K562 (cell line): ENCODE measurements around the gene NTN3. TPM values are rescaled to one million over a fixed set of nuclear protein-coding genes. Genes with fewer than 3 reads are reported as not detected.

ENCODE experiments used
- ATAC-seq: fragments of 200-7000 bp; cut with Tn5 transposase; 3 replicates; pipeline ENCODE4 v1.9.1; 2020; ENCODE audit warnings: moderate library complexity
- BruUV-seq: library from RNA; stranded (reverse); fragments of 400-500 nt; replicated peaks from 2 replicates; lab custom pipeline; 2021; lab: Mats Ljungman, UMichigan
- CTCF ChIA-PET: fragments of 300-600 bp; formaldehyde crosslinking; extraction: SDS; loops from one replicate; lab custom pipeline; 2021; ENCODE audit warnings: low intra/inter-chr PET ratio; lab: Yijun Ruan, JAX
- POLR2A ChIA-PET: fragments of 300-600, 350-650 bp; sonication (Branson Sonifier 250); formaldehyde crosslinking; extraction: SDS; loops from one replicate; lab custom pipeline; 2021; ENCODE audit warnings: antibody characterized with exemption, inconsistent platforms; lab: Yijun Ruan, JAX
- DNase-seq, 4 experiments: peaks; one replicate each; pipeline versions ENCODE4 v3.0.0 to v3.0.0-alpha.2; 2011 to 2018; ENCODE audit warnings: low spot score in 3 of 4, mixed read lengths in 3 of 4; ENCODE audit errors: extremely low read depth in 1 of 4
- FAIRE-seq: peaks from 2 replicates; lab custom pipeline; 2011; peaks lifted over from hg19 to GRCh38; lab: Jason Lieb, UNC
- H2AFZ ChIP-seq: 2 replicates; pipeline ENCODE4 v1.6.0; 2011; ENCODE audit warnings: low read depth, low read length, control low read depth, inconsistent platforms
- H3K27ac ChIP-seq: fragments of 200-600 bp; 3 replicates; pipeline ENCODE4 v1.8.0; 2011; ENCODE audit warnings: low read depth, mild to moderate bottlenecking, control low read depth, inconsistent platforms, low read length, moderate library complexity, mixed read lengths; ENCODE audit errors: extremely low read depth
- H3K27me3 ChIP-seq, 2 experiments: fragments of 300-600 bp in 1 of 2; 2 replicates in 1 of 2; 3 replicates in 1 of 2; pipeline versions ENCODE4 v1.6.0 to v1.8.0; 2011; ENCODE audit warnings: inconsistent platforms in 2 of 2, low read length in 2 of 2, mild to moderate bottlenecking in 1 of 2, mixed read lengths in 1 of 2, moderate library complexity in 1 of 2; ENCODE audit not compliant: control insufficient read depth in 2 of 2, insufficient read depth in 2 of 2
- H3K36me3 ChIP-seq: fragments of 300-600 bp; 3 replicates; pipeline ENCODE4 v1.8.0; 2011; ENCODE audit warnings: mild to moderate bottlenecking, low read length, inconsistent platforms; ENCODE audit not compliant: control insufficient read depth, insufficient read depth
- H3K4me1 ChIP-seq, 2 experiments: fragments of 200-600 bp in 1 of 2; replicated peaks in 1 of 2; 2 replicates in 1 of 2; 3 replicates in 1 of 2; pipeline versions ENCODE4 v1.5.1 to v1.8.0; 2011; ENCODE audit warnings: inconsistent platforms in 2 of 2, low read length in 2 of 2, mild to moderate bottlenecking in 1 of 2, mixed read lengths in 1 of 2, moderate library complexity in 1 of 2; ENCODE audit not compliant: control insufficient read depth in 2 of 2, insufficient read depth in 2 of 2
- H3K4me2 ChIP-seq: 2 replicates; pipeline ENCODE4 v1.6.1; 2011; ENCODE audit warnings: low read length, control low read depth, inconsistent platforms, mixed read lengths; ENCODE audit not compliant: insufficient read depth
- H3K4me3 ChIP-seq: fragments of 200-600 bp; sonication (generic), shearing (Covaris generic); 2 replicates; pipeline ENCODE4 v1.5.1; 2016; ENCODE audit warnings: control low read depth, inconsistent platforms
- H3K79me2 ChIP-seq: fragments of 200-600 bp; 3 replicates; pipeline ENCODE4 v1.8.0; 2011; ENCODE audit warnings: low read length, inconsistent platforms; ENCODE audit not compliant: control insufficient read depth, insufficient read depth
- H3K9ac ChIP-seq, 2 experiments: 2 replicates each; pipeline versions ENCODE4 v1.6.0 to v1.6.1; 2011; ENCODE audit warnings: low read depth in 2 of 2, low read length in 2 of 2, control low read depth in 1 of 2, inconsistent platforms in 1 of 2, mild to moderate bottlenecking in 1 of 2, mixed read lengths in 1 of 2; ENCODE audit not compliant: insufficient read depth in 1 of 2
- H3K9me1 ChIP-seq: one replicate; pipeline ENCODE4 v1.6.0; 2011; ENCODE audit warnings: inconsistent platforms, mild to moderate bottlenecking, low read length, moderate library complexity; ENCODE audit not compliant: control insufficient read depth, insufficient read depth
- H3K9me3 ChIP-seq: replicated peaks from 2 replicates; pipeline ENCODE4 v1.5.1; 2011; ENCODE audit warnings: low read depth, low read length, inconsistent platforms; ENCODE audit not compliant: control insufficient read depth, insufficient read depth
- H4K20me1 ChIP-seq: replicated peaks from 2 replicates; pipeline ENCODE4 v1.6.1; 2011; ENCODE audit warnings: low read length, inconsistent platforms, mixed read lengths; ENCODE audit not compliant: control insufficient read depth, insufficient read depth
- CBX3 ChIP-seq, 2 experiments: IDR thresholded peaks; 1 replicate in 1 of 2; 2 replicates in 1 of 2; pipeline ENCODE4 v1.6.1; 2012; ENCODE audit warnings: inconsistent platforms in 2 of 2, low read length in 2 of 2, borderline replicate concordance in 1 of 2, control low read depth in 1 of 2
- EGR1 ChIP-seq: fragments of 450-650 bp; conservative IDR thresholded peaks from 2 replicates; pipeline ENCODE4 v1.6.1; 2017; ENCODE audit warnings: mild to moderate bottlenecking
- ETS1 ChIP-seq: conservative IDR thresholded peaks from 2 replicates; pipeline ENCODE4 v1.6.1; 2011; ENCODE audit warnings: low read depth, mild to moderate bottlenecking, low read length; ENCODE audit not compliant: control insufficient read depth
- POLR2G ChIP-seq: fragments of 200-400 bp; formaldehyde crosslinking; IDR thresholded peaks from 2 replicates; pipeline ENCODE4 v1.6.1; 2017; ENCODE audit warnings: low read depth, mild to moderate bottlenecking, antibody characterized with exemption, low read length, moderate library complexity
- RAD51 ChIP-seq: fragments of 450-650 bp; IDR thresholded peaks from 2 replicates; pipeline ENCODE4 v1.7.1; 2016; ENCODE audit warnings: low read depth, mild to moderate bottlenecking, borderline replicate concordance
- SAP30 ChIP-seq: fragments of 200-600 bp; sonication (generic); IDR thresholded peaks from 2 replicates; pipeline ENCODE4 v1.6.1; 2012; ENCODE audit warnings: borderline replicate concordance, low read depth, mild to moderate bottlenecking, moderate library complexity, low read length, control low read depth, inconsistent platforms; ENCODE audit not compliant: insufficient read depth, poor library complexity, severe bottlenecking
- SIN3A ChIP-seq, 2 experiments: fragments of 150-350 bp in 1 of 2; IDR thresholded peaks; 2 replicates each; pipeline ENCODE4 v1.6.1; 2011 to 2016; ENCODE audit warnings: borderline replicate concordance in 2 of 2, low read depth in 2 of 2, low read length in 2 of 2, mild to moderate bottlenecking in 2 of 2, moderate library complexity in 2 of 2; ENCODE audit not compliant: control insufficient read depth in 1 of 2
- SP1 ChIP-seq: sonication (generic); formaldehyde crosslinking; IDR thresholded peaks from 2 replicates; pipeline ENCODE4 v1.8.1; 2022; ENCODE audit warnings: mild to moderate bottlenecking, missing genetic modification reagents
- ZEB2 ChIP-seq: fragments of 450-650 bp; IDR thresholded peaks from 2 replicates; pipeline ENCODE4 v1.6.1; 2016
- ZKSCAN1 ChIP-seq: fragments of 150-350 bp; IDR thresholded peaks from 2 replicates; pipeline ENCODE4 v1.6.1; 2016; ENCODE audit warnings: low read depth, low read length
- ZNF165 ChIP-seq: fragments of 250-450 bp; sonication (Bioruptor Pico); IDR thresholded peaks from 2 replicates; pipeline ENCODE4 v1.4.0; 2020; ENCODE audit warnings: borderline replicate concordance
- ZNF586 ChIP-seq: fragments of 450-650 bp; formaldehyde crosslinking; conservative IDR thresholded peaks from 2 replicates; pipeline ENCODE4 v1.4.0; 2020; ENCODE audit warnings: mild to moderate bottlenecking, moderate library complexity
- WGBS: fragments of 100-300 bp; shearing (Covaris generic); methylation state at CpG from one replicate; pipeline ENCODE4 v1.1.6; 2016; ENCODE audit warnings: low coverage, mixed read lengths; ENCODE audit not compliant: insufficient coverage; ENCODE audit errors: missing lambda C conversion rate; 5-methylcytosine and 5-hydroxymethylcytosine counted together
- in situ Hi-C: fragments of 300-500 bp; cut with MboI; formaldehyde crosslinking; loops from 4 replicates; pipeline ENCODE4 v1.15.0; 2018; ENCODE audit warnings: inconsistent platforms, mixed read lengths
- intact Hi-C: fragments of 100-400 bp; cut with micrococcal nuclease; formaldehyde crosslinking; loops from 2 replicates; pipeline ENCODE4 v1.14.2; 2022
- polyA plus RNA-seq, 8 experiments: library from polyadenylated mRNA; depleted of rRNA in 4 of 8; stranded (reverse) in 5 of 8; unstranded in 3 of 8; fragments of >200 nt; fragmentation: Nextera tagmentation in 2 of 8; fragmentation: Illumina TruSeq in 1 of 8; extraction: Ambion mirVana in 2 of 8; extraction: Trizol in 1 of 8; gene quantifications; 2 replicates each; pipeline versions ENCODE4 v1.2.1 to v1.2.3, GENCODE V29; 2011 to 2014; ENCODE audit warnings: inconsistent platforms in 1 of 8, missing spikeins in 1 of 8
- total RNA-seq, 7 experiments: library from RNA; depleted of rRNA in 6 of 7; stranded (reverse); fragments of >200 nt in 6 of 7; fragmentation: Illumina TruSeq in 2 of 7; extraction: Trizol in 2 of 7; gene quantifications; 2 replicates each; pipeline versions ENCODE4 v1.2.1 to v1.2.3, GENCODE V29; 2011 to 2021; ENCODE audit warnings: low replicate concordance in 1 of 7
- TF ChIP-seq, protein P1 (sequence below): sonication (generic); formaldehyde crosslinking; IDR thresholded peaks from 2 replicates; pipeline ENCODE4 v1.9.0; 2022; ENCODE audit warnings: mild to moderate bottlenecking, missing genetic modification reagents
- TF ChIP-seq, protein P2 (sequence below): fragments of 450-650 bp; formaldehyde crosslinking; IDR thresholded peaks from 2 replicates; pipeline ENCODE4 v1.4.0; 2020; ENCODE audit warnings: mild to moderate bottlenecking, moderate library complexity

NTN3 gene
- total and polyA plus RNA-seq, 9 of the 15 experiments (the other 6 are each of a cell fraction or from before 2014, with no cell fraction given) = not detected

GRCh38 chr16:2474877-2475412 is 3.8 kb downstream of the NTN3 start, which contains the start of gene TBC1D24 (continued):
- no peak for TF ChIP-seq CBX3 (IDR thresholded peaks at IDR 0.05; ENCODE audit: borderline replicate concordance in 1 of 2, low read length in 2 of 2)
- TF ChIP-seq, all 486 proteins: peak for 28

- peaks cover 50 to 95% of the 10 kb centered on the region in 2 experiments for H3K4me1 ChIP-seq
- BruUV-seq = no TSS peak
- 13% methylated on average over 32 of the region's 55 CpGs for WGBS
- peak; percentile 48 for FAIRE-seq
- POLR2A ChIA-PET = interaction anchor here (0.6 to 1.3 kb wide), 3 partner anchors 8 to 504 kb away, joined by 3 to 4 read pairs (median 3); partner anchors contain the start of gene TBL3
- H2AFZ ChIP-seq = peak overlapping the region; percentile 40; the same call in 1 of the 2 replicates
- H3K9me3 ChIP-seq = no peaks in the 10 kb centered on the region
- peak overlapping the region; percentile 59 to 98 for H3K9ac ChIP-seq
- peaks cover 8% of the 10 kb centered on the region; the same call in 1 of the 3 replicates for H3K36me3 ChIP-seq
- H4K20me1 ChIP-seq = peaks cover 3% of the 10 kb centered on the region; the same call in 1 of the 2 replicates
- H3K9me1 ChIP-seq = no peaks in the 10 kb centered on the region
- CTCF ChIA-PET = no interaction called here
- DNase-seq = peak; percentile 44 to 58 (median 50)
- intact Hi-C loops (no loop called here), in situ Hi-C loops (no loop called here)
- no peaks in the 10 kb centered on the region for H3K27me3 ChIP-seq
- no peak for ATAC-seq
- H3K4me2 ChIP-seq = peak overlapping the region; percentile 89
- H3K4me3 ChIP-seq = peak overlapping the region; percentile 76
- H3K27ac ChIP-seq = peak overlapping the region; percentile 88; the same call in 1 of the 3 replicates
- peaks cover 63% of the 10 kb centered on the region for H3K79me2 ChIP-seq
- TF ChIP-seq ETS1 (0 out of 2 replicates have a peak, but pooled peaks have one; percentile 11), SIN3A (IDR thresholded peaks at IDR 0.05; ENCODE audit: borderline replicate concordance in 2 of 2, control insufficient read depth in 1 of 2, low read depth in 2 of 2, low read length in 2 of 2) (no peak), ZNF165 (CRISPR knock-in tag) (no peak), SAP30 (peak; percentile 57), ZKSCAN1 (peak; percentile 97), SP1 (CRISPR knock-in tag) (0 out of 2 replicates have a peak, but pooled peaks have one; percentile 38), RAD51 (no peak), ZNF586 (no peak), POLR2G (0 out of 2 replicates have a peak, but pooled peaks have one; percentile 2), EGR1 (peak; percentile 25; the same call in 1 of the 2 replicates), ZEB2 (0 out of 2 replicates have a peak, but pooled peaks have one; percentile 21)
- TF ChIP-seq, protein P1, sequence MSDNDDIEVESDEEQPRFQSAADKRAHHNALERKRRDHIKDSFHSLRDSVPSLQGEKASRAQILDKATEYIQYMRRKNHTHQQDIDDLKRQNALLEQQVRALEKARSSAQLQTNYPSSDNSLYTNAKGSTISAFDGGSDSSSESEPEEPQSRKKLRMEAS (CRISPR knock-in tag) = peak; percentile 26
- TF ChIP-seq, protein P2, sequence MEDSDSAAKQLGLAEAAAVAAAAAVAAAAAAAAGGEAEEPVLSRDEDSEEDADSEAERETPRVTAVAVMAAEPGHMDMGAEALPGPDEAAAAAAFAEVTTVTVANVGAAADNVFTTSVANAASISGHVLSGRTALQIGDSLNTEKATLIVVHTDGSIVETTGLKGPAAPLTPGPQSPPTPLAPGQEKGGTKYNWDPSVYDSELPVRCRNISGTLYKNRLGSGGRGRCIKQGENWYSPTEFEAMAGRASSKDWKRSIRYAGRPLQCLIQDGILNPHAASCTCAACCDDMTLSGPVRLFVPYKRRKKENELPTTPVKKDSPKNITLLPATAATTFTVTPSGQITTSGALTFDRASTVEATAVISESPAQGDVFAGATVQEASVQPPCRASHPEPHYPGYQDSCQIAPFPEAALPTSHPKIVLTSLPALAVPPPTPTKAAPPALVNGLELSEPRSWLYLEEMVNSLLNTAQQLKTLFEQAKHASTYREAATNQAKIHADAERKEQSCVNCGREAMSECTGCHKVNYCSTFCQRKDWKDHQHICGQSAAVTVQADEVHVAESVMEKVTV (CRISPR knock-in tag) = no peak
Measured at GRCh38 chr16:2475413-2476344, 4.6 kb downstream of the NTN3 start.
